GM18951 (cell line): Measurements from ENCODE around the gene SNTN.
"Not testable (repeated sequence)": the region's sequence is repeated elsewhere in the genome, so short reads cannot be mapped to it uniquely, and the experiment has no call there.

ENCODE experiments used
- POLR2A ChIP-seq: IDR thresholded peaks from 4 replicates; pipeline ENCODE4 v1.6.1; 2011; ENCODE audit warnings: mild to moderate bottlenecking; ENCODE audit not compliant: insufficient read length, insufficient read depth; ENCODE audit errors: extremely low read depth
- in situ Hi-C: fragments of 300-500 bp; cut with MboI; formaldehyde crosslinking; loops from one replicate; pipeline ENCODE4 v1.12.0; 2022; ENCODE audit warnings: low sequenced_read_pairs, mixed read lengths, inconsistent platforms; ENCODE audit not compliant: unreplicated experiment

Gene SNTN

GRCh38 chr3:63652066-63652725 lies at the start of gene SNTN:
Gene SNTN (plus strand): TSS chr3:63652675. CDS start chr3:63652688, 13 bp downstream.
- TF ChIP-seq POLR2A = no peak
- in situ Hi-C loops = no loop called here

DNA sequence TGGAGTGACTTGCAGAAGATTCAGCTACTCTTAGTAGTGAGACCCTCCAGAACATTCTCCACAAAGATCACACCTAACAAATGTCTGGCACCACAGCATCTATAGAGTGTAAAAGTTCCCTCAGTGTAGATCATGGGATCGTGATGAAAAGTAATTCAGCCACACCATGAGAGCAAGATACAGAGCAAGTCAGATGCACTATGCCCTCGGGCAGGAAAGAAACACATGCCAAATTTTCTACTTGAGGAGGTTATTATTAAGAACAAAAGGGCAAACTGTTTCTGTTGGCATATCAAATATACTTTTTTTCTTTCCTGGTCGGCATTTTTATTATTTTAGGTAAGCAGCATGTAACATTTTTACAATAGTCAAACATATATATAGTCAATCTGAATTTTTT lies 44.8 kb upstream of the SNTN start:
- TF ChIP-seq POLR2A = no peak
- in situ Hi-C loops = no loop called here

- no peak for TF ChIP-seq POLR2A
- in situ Hi-C loops = no loop called here
These were observed 43.1 kb upstream of the SNTN start for GRCh38 chr3:63609408-63609807.

DNA sequence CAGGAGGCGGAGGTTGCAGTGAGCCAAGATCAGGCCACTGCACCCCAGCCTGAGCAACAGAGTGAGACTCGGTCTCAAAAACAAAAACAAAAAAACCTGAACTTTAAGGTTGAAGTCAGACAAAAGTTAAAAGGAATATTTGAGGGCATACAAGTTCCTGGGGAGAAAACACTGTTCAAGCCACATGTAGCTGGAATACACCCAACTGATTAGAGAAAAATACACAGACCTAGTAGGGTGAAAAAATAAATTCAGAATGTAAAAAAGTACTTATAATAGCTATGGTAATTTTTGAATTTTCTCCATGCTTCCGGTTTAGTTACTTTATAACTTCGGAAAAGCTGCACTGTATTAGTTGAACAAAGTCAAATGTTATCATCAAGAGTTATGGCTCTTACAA lies 42.6 kb upstream of the SNTN start:
- TF ChIP-seq POLR2A = no peak
- in situ Hi-C loops = no loop called here

- TF ChIP-seq POLR2A = no peak
- in situ Hi-C loops = no loop called here
These were observed 41.1 kb upstream of the SNTN start for GRCh38 chr3:63611382-63611781.

DNA sequence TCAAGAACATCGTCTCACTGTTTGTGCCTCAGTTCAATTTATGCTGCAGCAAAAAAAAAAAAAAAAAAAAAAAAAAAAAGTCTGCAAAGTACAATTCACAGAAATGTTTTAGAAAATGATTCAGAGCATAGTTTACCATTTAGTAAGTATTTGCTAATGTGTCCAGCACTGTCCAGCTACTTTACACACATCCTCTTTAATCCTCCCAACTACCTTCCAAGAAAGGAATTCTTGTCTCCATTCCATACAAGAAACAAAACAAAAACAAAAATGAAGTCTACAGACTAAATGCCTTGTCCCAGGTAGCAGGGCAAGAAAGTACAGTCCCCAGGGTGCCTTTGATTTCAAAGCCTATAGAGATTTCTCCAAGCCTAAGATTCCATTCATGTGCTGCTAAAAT lies 38.9 kb upstream of the SNTN start:
- in situ Hi-C loops = no loop called here

DNA sequence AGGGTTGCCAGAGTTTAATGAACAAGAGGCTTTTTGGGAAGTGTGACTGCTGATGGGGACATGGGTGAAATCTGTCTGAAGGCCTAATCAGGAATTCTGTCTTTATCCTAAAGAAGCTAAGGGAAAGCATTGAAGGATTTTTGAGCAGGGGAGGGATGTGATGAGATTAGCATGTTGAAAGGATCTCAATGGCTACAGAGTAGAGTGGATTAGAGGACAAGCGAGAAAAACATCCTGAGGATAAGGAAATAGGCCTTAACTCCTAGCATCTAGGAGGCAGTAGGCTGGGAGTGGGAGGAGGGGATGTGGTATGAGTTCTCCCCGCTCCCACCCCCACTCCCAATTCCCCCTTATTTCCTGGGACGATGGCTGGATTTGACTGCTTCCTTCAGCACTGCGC lies 35.1 kb upstream of the SNTN start:
- TF ChIP-seq POLR2A = no peak
- in situ Hi-C loops = no loop called here

More for the DNA sequence above, 38.9 kb upstream of the SNTN start:
- no peak for TF ChIP-seq POLR2A

- in situ Hi-C loops = no loop called here
These were observed 27.4 kb upstream of the SNTN start for GRCh38 chr3:63624941-63625560.

GRCh38 chr3:63631670-63632069 lies 20.8 kb upstream of the SNTN start:
- TF ChIP-seq POLR2A = no peak
- in situ Hi-C loops = no loop called here

More at GRCh38 chr3:63624941-63625560, 27.4 kb upstream of the SNTN start:
- TF ChIP-seq POLR2A = no peak

- in situ Hi-C loops = no loop called here
These were observed 17.3 kb upstream of the SNTN start for GRCh38 chr3:63635186-63635585.

GRCh38 chr3:63639806-63640205 lies 12.7 kb upstream of the SNTN start:
- in situ Hi-C loops = no loop called here
- TF ChIP-seq POLR2A = no peak

More at GRCh38 chr3:63635186-63635585, 17.3 kb upstream of the SNTN start:
- TF ChIP-seq POLR2A = no peak

- in situ Hi-C loops = no loop called here
- TF ChIP-seq POLR2A = no peak
These were observed 10.0 kb upstream of the SNTN start for GRCh38 chr3:63642488-63642887.

- in situ Hi-C loops = no loop called here
- TF ChIP-seq POLR2A = no peak
These were observed 8.2 kb upstream of the SNTN start for GRCh38 chr3:63644212-63644797.

DNA sequence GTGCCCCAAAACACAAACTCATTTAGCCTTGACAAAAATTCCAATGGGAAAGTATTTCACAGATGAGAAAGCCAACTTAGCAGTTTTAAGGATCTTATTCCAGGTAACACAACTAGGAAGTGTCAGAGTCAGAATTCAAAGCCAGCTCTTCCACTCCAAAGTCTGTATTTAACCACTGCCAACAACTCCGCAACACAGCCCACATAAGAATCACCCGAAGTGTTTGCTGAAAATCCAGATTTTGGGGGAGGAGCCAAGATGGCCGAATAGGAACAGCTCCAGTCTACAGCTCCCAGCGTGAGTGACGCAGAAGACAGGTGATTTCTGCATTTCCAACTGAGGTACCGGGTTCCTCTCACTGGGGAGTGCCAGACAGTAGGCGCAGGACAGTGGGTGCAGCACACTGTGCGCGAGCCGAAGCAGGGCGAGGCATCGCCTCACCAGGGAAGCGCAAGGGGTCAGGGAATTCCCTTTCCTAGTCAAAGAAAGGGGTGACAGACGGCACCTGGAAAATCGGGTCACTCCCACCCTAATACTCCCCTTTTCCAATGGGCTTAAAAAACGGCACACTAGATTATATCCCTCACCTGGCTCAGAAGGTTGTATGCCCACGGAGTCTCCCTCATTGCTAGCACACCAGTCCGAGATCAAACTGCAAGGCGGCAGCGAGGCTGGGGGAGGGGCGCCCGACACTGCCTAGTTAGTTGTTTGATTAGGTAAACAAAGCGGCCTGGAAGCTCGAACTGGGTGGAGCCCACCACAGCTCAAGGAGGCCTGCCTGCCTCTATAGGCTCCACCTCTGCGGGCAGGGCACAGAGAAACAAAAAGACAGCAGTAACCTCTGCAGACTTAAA lies 7.3 kb upstream of the SNTN start:
- in situ Hi-C loops = not testable (repeated sequence)
